ENCODE results near the gene GLUL.

The GLUL gene

DNA sequence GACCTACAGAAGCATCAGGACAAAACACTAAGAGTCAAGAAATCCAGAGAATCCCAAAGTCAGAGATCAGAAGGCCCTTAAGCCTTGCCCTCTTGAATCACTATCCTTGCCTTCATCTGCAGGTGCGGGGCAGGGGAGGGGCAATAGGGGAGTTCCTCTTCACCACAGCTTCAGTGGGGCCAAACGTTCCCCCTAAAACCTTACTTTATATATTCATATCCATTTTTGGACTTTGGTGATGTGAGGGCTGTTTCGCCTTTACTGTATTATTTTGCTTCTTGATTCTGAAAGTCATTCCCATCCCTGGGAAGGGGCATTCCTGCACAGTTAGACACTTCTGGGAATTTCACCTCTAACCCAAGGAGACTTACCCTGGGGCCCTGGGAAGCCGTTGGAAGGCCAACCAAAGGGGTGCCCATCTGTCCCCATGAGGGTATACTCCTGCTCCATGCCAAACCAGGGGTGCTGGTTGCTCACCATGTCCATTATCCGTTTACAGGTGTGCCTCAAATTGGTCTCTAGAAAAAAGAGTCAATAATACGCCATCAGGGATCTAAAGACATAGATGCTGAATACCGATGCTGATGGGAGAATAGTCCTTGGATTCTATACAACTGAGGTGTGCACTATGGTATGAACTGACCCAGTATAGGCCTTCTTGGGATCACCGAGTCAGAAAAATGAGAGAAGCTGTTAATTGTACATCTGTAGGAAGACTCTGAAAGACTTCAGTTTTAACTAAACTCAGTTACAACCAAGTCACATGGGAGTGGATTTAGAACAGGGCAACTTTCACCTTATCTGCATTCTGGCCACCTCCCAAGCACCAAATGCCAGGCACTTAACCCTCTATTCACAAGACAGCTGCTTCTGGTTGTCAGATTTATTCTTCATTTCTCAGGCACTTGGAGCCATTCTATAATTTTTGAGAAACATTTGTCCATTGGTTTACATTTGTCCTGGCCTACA is 5.4 kb downstream of the GLUL start:
- Histone ChIP-seq H3K9ac (ENCODE audit: low read length) (no peak overlapping the region), H3K27me3 (ENCODE audit: low read depth, low read length) (no peaks in the 10 kb centered on the region), H3K79me2 (ENCODE audit: low read length) (peaks cover 32% of the 10 kb centered on the region), H3K4me2 (ENCODE audit: low read length) (no peak overlapping the region), H2AFZ (ENCODE audit: low read depth, low read length) (no peak overlapping the region), H3K36me3 (replicated peaks; ENCODE audit: low read depth, low read length) (peaks cover 84% of the 10 kb centered on the region), H3K9me3 (ENCODE audit: insufficient read depth, low read length) (no peaks in the 10 kb centered on the region), H4K20me1 (ENCODE audit: insufficient read depth, low read length) (peaks cover 56% of the 10 kb centered on the region), H3K27ac (ENCODE audit: low read length) (no peak overlapping the region), H3K4me1 (ENCODE audit: low read length) (peaks cover 13% of the 10 kb centered on the region), H3K4me3 (ENCODE audit: low read length) (no peak overlapping the region)
- no peak for TF ChIP-seq EZH2phosphoT487 (IDR thresholded peaks at IDR 0.05; ENCODE audit: low read depth)
- TF ChIP-seq, protein P1, sequence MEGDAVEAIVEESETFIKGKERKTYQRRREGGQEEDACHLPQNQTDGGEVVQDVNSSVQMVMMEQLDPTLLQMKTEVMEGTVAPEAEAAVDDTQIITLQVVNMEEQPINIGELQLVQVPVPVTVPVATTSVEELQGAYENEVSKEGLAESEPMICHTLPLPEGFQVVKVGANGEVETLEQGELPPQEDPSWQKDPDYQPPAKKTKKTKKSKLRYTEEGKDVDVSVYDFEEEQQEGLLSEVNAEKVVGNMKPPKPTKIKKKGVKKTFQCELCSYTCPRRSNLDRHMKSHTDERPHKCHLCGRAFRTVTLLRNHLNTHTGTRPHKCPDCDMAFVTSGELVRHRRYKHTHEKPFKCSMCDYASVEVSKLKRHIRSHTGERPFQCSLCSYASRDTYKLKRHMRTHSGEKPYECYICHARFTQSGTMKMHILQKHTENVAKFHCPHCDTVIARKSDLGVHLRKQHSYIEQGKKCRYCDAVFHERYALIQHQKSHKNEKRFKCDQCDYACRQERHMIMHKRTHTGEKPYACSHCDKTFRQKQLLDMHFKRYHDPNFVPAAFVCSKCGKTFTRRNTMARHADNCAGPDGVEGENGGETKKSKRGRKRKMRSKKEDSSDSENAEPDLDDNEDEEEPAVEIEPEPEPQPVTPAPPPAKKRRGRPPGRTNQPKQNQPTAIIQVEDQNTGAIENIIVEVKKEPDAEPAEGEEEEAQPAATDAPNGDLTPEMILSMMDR (IDR thresholded peaks at IDR 0.05; ENCODE audit: low read depth, low read length) = no peak

DNA sequence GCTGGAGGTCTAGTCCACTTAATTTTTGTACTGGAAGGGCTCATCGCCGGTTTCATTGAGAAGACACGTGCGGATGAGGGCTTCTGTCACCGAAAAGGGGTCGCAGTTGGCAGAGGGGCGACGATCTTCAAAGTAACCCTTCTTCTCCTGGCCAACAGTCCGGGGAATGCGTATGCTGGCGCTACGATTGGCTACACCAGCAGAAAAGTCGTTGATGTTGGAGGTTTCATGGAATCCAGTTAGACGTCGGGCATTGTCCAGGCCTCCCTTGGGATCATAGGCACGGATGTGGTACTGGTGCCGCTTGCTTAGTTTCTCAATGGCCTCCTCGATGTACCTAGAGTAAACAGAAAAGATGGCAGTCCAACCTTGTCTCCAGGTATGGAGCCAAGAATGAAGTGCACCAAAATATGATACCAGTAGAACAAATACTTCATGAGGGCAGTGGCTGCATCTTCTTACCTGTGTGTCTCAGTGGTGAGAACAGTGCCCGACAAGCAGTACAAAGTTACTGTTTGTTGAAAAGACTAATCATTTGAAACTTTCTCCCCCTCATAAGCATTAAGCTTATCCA is 7.1 kb downstream of the GLUL start:
- Histone ChIP-seq H2AFZ (ENCODE audit: low read depth, low read length) (no peak overlapping the region), H3K27ac (ENCODE audit: low read length) (no peak overlapping the region), H3K27me3 (ENCODE audit: low read depth, low read length) (no peaks in the 10 kb centered on the region), H3K4me1 (ENCODE audit: low read length) (peaks cover 7% of the 10 kb centered on the region), H3K36me3 (replicated peaks; ENCODE audit: low read depth, low read length) (peaks cover 81% of the 10 kb centered on the region), H3K9me3 (ENCODE audit: insufficient read depth, low read length) (no peaks in the 10 kb centered on the region), H3K4me3 (ENCODE audit: low read length) (no peak overlapping the region), H3K9ac (ENCODE audit: low read length) (no peak overlapping the region), H4K20me1 (ENCODE audit: insufficient read depth, low read length) (peaks cover 43% of the 10 kb centered on the region), H3K79me2 (ENCODE audit: low read length) (peaks cover 15% of the 10 kb centered on the region), H3K4me2 (ENCODE audit: low read length) (no peak overlapping the region)
- TF ChIP-seq EZH2phosphoT487 (IDR thresholded peaks at IDR 0.05; ENCODE audit: low read depth) = no peak

DNA sequence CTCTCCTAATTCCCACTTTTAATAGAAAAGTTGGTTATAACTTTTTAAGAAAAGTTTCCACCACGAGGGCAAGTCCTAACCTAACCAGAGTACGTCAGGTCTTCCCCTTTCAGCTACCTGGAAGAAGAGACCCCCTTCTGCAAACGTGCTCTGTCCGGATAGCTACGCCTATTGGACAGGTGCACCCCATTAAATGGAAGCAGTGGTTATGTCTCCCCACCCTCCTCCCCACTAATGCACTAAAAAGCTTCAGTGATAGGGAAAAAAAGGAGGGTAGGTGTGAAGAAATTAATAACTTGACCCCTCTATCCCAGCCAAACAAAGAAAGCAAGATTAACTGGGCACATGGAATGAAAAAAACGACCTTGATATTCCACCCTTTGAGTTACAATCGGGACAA is 7.7 kb downstream of the GLUL start:
- H3K36me3 ChIP-seq (replicated peaks; ENCODE audit: low read depth, low read length) = peaks cover 76% of the 10 kb centered on the region
- no peaks in the 10 kb centered on the region for H3K9me3 ChIP-seq (ENCODE audit: insufficient read depth, low read length)
- no peak overlapping the region for H2AFZ ChIP-seq (ENCODE audit: low read depth, low read length)
- H3K27ac ChIP-seq (ENCODE audit: low read length) = no peak overlapping the region
- H3K4me3 ChIP-seq (ENCODE audit: low read length) = no peak overlapping the region
- no peak overlapping the region for H3K4me2 ChIP-seq (ENCODE audit: low read length)
- no peaks in the 10 kb centered on the region for H3K27me3 ChIP-seq (ENCODE audit: low read depth, low read length)
- peaks cover 38% of the 10 kb centered on the region for H4K20me1 ChIP-seq (ENCODE audit: insufficient read depth, low read length)
- H3K9ac ChIP-seq (ENCODE audit: low read length) = no peak overlapping the region
- H3K79me2 ChIP-seq (ENCODE audit: low read length) = peaks cover 10% of the 10 kb centered on the region
- peaks cover 2% of the 10 kb centered on the region for H3K4me1 ChIP-seq (ENCODE audit: low read length)
- TF ChIP-seq, protein P1 (IDR thresholded peaks at IDR 0.05; ENCODE audit: low read depth, low read length) = no peak
- TF ChIP-seq EZH2phosphoT487 (IDR thresholded peaks at IDR 0.05; ENCODE audit: low read depth) = no peak

DNA sequence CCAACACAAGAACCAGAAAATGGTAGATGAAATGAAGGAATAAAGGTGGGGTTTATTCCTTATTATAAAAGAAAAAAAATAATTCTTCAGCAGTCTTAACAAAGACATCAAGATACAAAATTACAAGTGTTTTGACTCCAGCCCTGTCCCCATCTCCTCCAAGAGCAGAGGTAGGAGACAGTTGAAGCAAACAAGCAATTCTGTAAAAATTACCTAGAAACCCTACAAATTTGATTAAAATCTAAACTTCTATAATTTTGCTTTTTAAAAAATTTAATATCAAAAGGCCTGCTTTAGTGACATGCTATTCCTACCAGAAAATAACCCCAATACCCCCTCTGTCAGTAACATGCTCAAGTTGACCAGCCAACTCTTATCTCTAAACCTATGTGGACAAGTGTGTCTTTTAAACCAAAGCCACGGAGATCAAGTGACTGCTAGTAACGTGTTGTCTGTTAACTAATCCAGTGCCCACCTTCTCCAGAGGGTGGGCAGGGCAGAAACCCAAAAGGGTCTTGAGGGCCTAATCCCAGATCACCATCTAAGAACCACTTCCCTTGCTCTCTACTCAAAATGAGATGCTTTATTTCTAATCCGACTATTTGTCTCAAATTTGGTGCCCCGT is 8.4 kb downstream of the GLUL start:
- Histone ChIP-seq H3K9ac (ENCODE audit: low read length) (no peak overlapping the region), H3K4me3 (ENCODE audit: low read length) (no peak overlapping the region), H4K20me1 (ENCODE audit: insufficient read depth, low read length) (peaks cover 30% of the 10 kb centered on the region), H3K27ac (ENCODE audit: low read length) (no peak overlapping the region), H3K4me2 (ENCODE audit: low read length) (no peak overlapping the region), H3K4me1 (ENCODE audit: low read length) (no peaks in the 10 kb centered on the region), H3K79me2 (ENCODE audit: low read length) (peaks cover 2% of the 10 kb centered on the region; the same call in 1 of the 2 replicates), H3K9me3 (ENCODE audit: insufficient read depth, low read length) (no peaks in the 10 kb centered on the region), H2AFZ (ENCODE audit: low read depth, low read length) (no peak overlapping the region), H3K36me3 (replicated peaks; ENCODE audit: low read depth, low read length) (peaks cover 68% of the 10 kb centered on the region), H3K27me3 (ENCODE audit: low read depth, low read length) (no peaks in the 10 kb centered on the region)
- no peak for TF ChIP-seq EZH2phosphoT487 (IDR thresholded peaks at IDR 0.05; ENCODE audit: low read depth)
- TF ChIP-seq, protein P1 (IDR thresholded peaks at IDR 0.05; ENCODE audit: low read depth, low read length) = no peak
